Neural progenitor cell (in vitro differentiated cells): ENCODE results near the gene IPO9.

Experiments used
- EZH2 ChIP-seq: fragments of 200-600 bp; sonication (generic); IDR thresholded peaks from 2 replicates; pipeline ENCODE4 v1.6.1; 2017; ENCODE audit warnings: antibody characterized with exemption, mild to moderate bottlenecking, moderate library complexity
- TF ChIP-seq, protein P1 (sequence below): fragments of 200-600 bp; sonication (generic); IDR thresholded peaks from 2 replicates; pipeline ENCODE4 v1.5.1; 2017; ENCODE audit warnings: antibody characterized with exemption, mild to moderate bottlenecking

- TF ChIP-seq EZH2: no peak
- TF ChIP-seq, protein P1, sequence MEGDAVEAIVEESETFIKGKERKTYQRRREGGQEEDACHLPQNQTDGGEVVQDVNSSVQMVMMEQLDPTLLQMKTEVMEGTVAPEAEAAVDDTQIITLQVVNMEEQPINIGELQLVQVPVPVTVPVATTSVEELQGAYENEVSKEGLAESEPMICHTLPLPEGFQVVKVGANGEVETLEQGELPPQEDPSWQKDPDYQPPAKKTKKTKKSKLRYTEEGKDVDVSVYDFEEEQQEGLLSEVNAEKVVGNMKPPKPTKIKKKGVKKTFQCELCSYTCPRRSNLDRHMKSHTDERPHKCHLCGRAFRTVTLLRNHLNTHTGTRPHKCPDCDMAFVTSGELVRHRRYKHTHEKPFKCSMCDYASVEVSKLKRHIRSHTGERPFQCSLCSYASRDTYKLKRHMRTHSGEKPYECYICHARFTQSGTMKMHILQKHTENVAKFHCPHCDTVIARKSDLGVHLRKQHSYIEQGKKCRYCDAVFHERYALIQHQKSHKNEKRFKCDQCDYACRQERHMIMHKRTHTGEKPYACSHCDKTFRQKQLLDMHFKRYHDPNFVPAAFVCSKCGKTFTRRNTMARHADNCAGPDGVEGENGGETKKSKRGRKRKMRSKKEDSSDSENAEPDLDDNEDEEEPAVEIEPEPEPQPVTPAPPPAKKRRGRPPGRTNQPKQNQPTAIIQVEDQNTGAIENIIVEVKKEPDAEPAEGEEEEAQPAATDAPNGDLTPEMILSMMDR: no peak
These were observed 85.7 kb downstream of the IPO9 start for GRCh38 chr1:201914456-201915235.
